Measurements from ENCODE around the gene FRY. TPM values are rescaled to one million over a fixed set of nuclear protein-coding genes. Genes with fewer than 3 reads are reported as not detected.

FRY gene
- total and polyA plus RNA-seq, 2 donors (not counting 1 experiment from before 2014, with no cell fraction given), result 2.3 to 6.3 TPM

DNA sequence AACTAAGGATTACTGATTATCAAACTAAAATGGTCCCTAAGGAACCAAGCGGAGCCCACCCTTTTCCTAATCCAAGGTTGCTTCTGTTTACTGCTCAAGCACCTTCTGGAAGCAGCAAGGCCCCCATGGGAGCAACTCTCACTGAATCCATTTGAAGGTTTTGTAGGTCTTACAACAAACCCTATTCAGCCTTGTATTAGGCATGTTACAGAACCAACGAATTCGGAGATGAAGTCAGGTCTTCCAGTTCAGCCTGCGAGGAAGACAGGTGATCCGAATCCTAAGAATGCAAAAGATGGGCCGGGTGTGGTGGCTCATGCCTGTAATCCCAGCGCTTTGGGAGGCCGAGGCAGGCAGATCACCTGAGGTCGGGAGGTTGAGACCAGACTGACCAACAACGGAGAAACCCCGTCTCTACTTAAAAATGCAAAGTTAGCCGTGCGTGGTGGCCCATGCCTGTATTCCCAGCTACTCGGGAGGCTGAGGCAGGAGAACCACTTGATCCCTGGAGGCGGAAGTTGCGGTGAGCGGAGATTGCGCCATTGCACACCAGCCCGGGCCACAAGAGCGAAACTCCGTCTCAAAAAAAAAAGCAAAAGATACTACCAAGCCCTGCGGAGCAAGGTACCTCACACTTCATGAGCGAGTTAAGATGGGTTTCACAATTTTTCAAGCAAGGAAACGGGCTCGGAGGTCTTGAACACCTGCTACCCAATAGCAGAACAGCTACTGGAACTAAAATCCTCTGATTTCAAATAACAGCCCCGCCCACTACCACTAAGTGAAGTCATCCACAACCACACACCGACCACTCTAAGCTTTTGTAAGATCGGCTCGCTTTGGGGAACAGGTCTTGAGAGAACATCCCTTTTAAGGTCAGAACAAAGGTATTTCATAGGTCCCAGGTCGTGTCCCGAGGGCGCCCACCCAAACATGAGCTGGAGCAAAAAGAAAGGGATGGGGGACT lies 283.0 kb downstream of the FRY start:
- Histone ChIP-seq H3K9ac (ENCODE audit: low read length) (peak overlapping the region; percentile 89), H3K4me1 (ENCODE audit: control insufficient read depth in 2 of 2, insufficient read depth in 2 of 2, low read length in 2 of 2) (peaks cover 7 to 24% of the 10 kb centered on the region in 2 donors), H3K27me3 (replicated peaks in 1 of 4; ENCODE audit: control extremely low read depth in 1 of 4, control insufficient read depth in 3 of 4, insufficient read depth in 4 of 4, low read length in 3 of 4) (no peaks in the 10 kb centered on the region), H3K9me3 (ENCODE audit: control extremely low read depth in 1 of 3, control insufficient read depth in 2 of 3, insufficient read depth in 1 of 3, low read length in 2 of 3) (peaks cover 0 to 6% (median 0%) of the 10 kb centered on the region in 3 donors), H3K4me2 (replicated peaks; ENCODE audit: low read depth, low read length, poor library complexity, severe bottlenecking) (peak overlapping the region; percentile 84), H3K36me3 (replicated peaks in 1 of 2; ENCODE audit: control extremely low read depth in 1 of 2, control insufficient read depth in 1 of 2, extremely low read depth in 1 of 2, insufficient read depth in 2 of 2, low read length in 1 of 2) (no peaks in the 10 kb centered on the region), H3K79me2 (ENCODE audit: control insufficient read depth, insufficient read depth, low read length) (peaks cover 3% of the 10 kb centered on the region), H3K27ac (ENCODE audit: low read length in 2 of 2) (peak overlapping the region; percentile 99 to 100), H4K20me1 (ENCODE audit: control insufficient read depth, insufficient read depth, low read length, poor library complexity, severe bottlenecking) (no peaks in the 10 kb centered on the region), H3K4me3 (ENCODE audit: control extremely low read depth in 1 of 5, extremely low read depth in 1 of 5, insufficient read depth in 1 of 5, low read depth in 2 of 5, low read length in 4 of 5) (peak overlapping the region; percentile 74 to 91 (median 82)), H2AFZ (ENCODE audit: insufficient read depth, low read depth, low read length, poor library complexity, severe bottlenecking) (peak overlapping the region; percentile 71)
- intact Hi-C loops (cut with micrococcal nuclease), result loop anchor here (1.0 to 10.0 kb wide), 10 partner anchors 47 to 1697 kb away; partner anchors contain the start of genes N4BP2L2, PDS5B and USPL1
- Mint-ChIP-seq H3K4me1 (peaks cover 19% of the 10 kb centered on the region), H3K9me3 (ENCODE audit: insufficient read depth) (no peaks in the 10 kb centered on the region), H3K27ac (peak overlapping the region; percentile 99), H3K27me3 (no peaks in the 10 kb centered on the region), H3K4me3 (peak overlapping the region; percentile 91)
- ATAC-seq (ENCODE audit: low read depth) (peak; percentile 62), DNase-seq (peak; percentile 20)
- no peak for TF ChIP-seq EZH2 (IDR thresholded peaks at IDR 0.05; ENCODE audit: borderline replicate concordance, insufficient read depth, low read depth, low read length, poor library complexity, severe bottlenecking)
- TF ChIP-seq, protein P1, sequence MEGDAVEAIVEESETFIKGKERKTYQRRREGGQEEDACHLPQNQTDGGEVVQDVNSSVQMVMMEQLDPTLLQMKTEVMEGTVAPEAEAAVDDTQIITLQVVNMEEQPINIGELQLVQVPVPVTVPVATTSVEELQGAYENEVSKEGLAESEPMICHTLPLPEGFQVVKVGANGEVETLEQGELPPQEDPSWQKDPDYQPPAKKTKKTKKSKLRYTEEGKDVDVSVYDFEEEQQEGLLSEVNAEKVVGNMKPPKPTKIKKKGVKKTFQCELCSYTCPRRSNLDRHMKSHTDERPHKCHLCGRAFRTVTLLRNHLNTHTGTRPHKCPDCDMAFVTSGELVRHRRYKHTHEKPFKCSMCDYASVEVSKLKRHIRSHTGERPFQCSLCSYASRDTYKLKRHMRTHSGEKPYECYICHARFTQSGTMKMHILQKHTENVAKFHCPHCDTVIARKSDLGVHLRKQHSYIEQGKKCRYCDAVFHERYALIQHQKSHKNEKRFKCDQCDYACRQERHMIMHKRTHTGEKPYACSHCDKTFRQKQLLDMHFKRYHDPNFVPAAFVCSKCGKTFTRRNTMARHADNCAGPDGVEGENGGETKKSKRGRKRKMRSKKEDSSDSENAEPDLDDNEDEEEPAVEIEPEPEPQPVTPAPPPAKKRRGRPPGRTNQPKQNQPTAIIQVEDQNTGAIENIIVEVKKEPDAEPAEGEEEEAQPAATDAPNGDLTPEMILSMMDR (IDR thresholded peaks at IDR 0.05), result no peak
- ChIA-PET POLR2A (interaction anchor here (1.0 to 2.9 kb wide), 6 partner anchors 9 to 405 kb away, joined by 3 to 17 read pairs (median 6); partner anchors contain the start of genes N4BP2L1, N4BP2L2 and PDS5B), CTCF (interaction anchor here (0.9 to 2.0 kb wide), 11 partner anchors 46 to 1228 kb away, joined by 3 to 23 read pairs (median 3); partner anchors contain the start of gene N4BP2L1)
- WGBS (ENCODE audit: insufficient coverage), result 76% methylated on average over 29 of the region's 32 CpGs

All from B cell (primary cell).